SK-N-SH (cell line): ENCODE results near the gene CENPP.

Experiments
- CHD2 ChIP-seq: fragments of 150-350 bp; IDR thresholded peaks from 2 replicates; pipeline ENCODE4 v1.6.1; 2018; ENCODE audit warnings: low read length; ENCODE audit not compliant: partially characterized antibody
- CTCF ChIP-seq: fragments of 200-600 bp; sonication (generic); IDR thresholded peaks from 2 replicates; pipeline ENCODE4 v1.6.1; 2017; ENCODE audit warnings: antibody characterized with exemption, mild to moderate bottlenecking, moderate library complexity
- EP300 ChIP-seq, 2 experiments: IDR thresholded peaks; 2 replicates each; pipeline versions ENCODE4 v1.4.0 to v1.6.1; 2012; ENCODE audit warnings: borderline replicate concordance in 1 of 2, low read depth in 1 of 2, low read length in 1 of 2
- FOXM1 ChIP-seq: IDR thresholded peaks from 2 replicates; pipeline ENCODE4 v1.4.0; 2012; ENCODE audit warnings: low read depth, mild to moderate bottlenecking
- JUND ChIP-seq: IDR thresholded peaks from 2 replicates; pipeline ENCODE4 v1.4.0; 2012
- MXI1 ChIP-seq: IDR thresholded peaks from 2 replicates; pipeline ENCODE4 v1.6.1; 2012; ENCODE audit warnings: mild to moderate bottlenecking, low read depth, low read length, improper control_type of control experiment
- POLR2AphosphoS5 ChIP-seq: IDR thresholded peaks from 2 replicates; pipeline ENCODE4 v1.6.1; 2012; ENCODE audit warnings: low read depth, low read length
- REST ChIP-seq: IDR thresholded peaks from 2 replicates; pipeline ENCODE4 v1.6.1; 2012; ENCODE audit warnings: mild to moderate bottlenecking, low read depth, low read length, moderate library complexity
- SMC3 ChIP-seq: IDR thresholded peaks from 2 replicates; pipeline ENCODE4 v1.6.1; 2012; ENCODE audit warnings: low read depth, low read length, improper control_type of control experiment
- USF1 ChIP-seq: IDR thresholded peaks from 2 replicates; pipeline ENCODE4 v1.4.0; 2012; ENCODE audit warnings: low read depth, borderline replicate concordance

- TF ChIP-seq CTCF (no peak), POLR2AphosphoS5 (no peak), JUND (no peak), CHD2 (no peak), SMC3 (no peak), FOXM1 (no peak), REST (no peak), EP300 (IDR thresholded peaks at IDR 0.05; ENCODE audit: borderline replicate concordance in 1 of 2, low read depth in 1 of 2, low read length in 1 of 2) (no peak), USF1 (no peak), MXI1 (no peak)
Measured at GRCh38 chr9:92664394-92665152, 338.8 kb downstream of the CENPP start.
